Measurements from ENCODE around the gene TMEM198. TPM values are rescaled to one million over a fixed set of nuclear protein-coding genes. Genes with fewer than 3 reads are reported as not detected.

Gene TMEM198
- total and polyA plus RNA-seq, 9 of the 15 experiments (the other 6 are each of a cell fraction or from before 2014, with no cell fraction given), result 0.03 to 3.8 (median 1.0) TPM

GRCh38 chr2:219541611-219542180 is 2.1 kb upstream of the TMEM198 start:
- ATAC-seq (peak; percentile 64), DNase-seq (ENCODE audit: extremely low read depth in 1 of 4, low spot score in 3 of 4) (peak; percentile 63 to 86 (median 67)), FAIRE-seq (peak; percentile 84)
- Histone ChIP-seq H3K27me3 (ENCODE audit: control insufficient read depth in 2 of 2, insufficient read depth in 2 of 2, low read length in 2 of 2) (no peaks in the 10 kb centered on the region), H3K4me3 (peak overlapping the region; percentile 83), H3K9me3 (replicated peaks; ENCODE audit: control insufficient read depth, insufficient read depth, low read depth, low read length) (no peaks in the 10 kb centered on the region), H3K4me2 (ENCODE audit: insufficient read depth, low read length) (peak overlapping the region; percentile 75), H3K36me3 (ENCODE audit: control insufficient read depth, insufficient read depth, low read length) (peaks cover 35% of the 10 kb centered on the region; the same call in 2 of the 3 replicates), H3K4me1 (replicated peaks in 1 of 2; ENCODE audit: control insufficient read depth in 2 of 2, insufficient read depth in 2 of 2, low read length in 2 of 2) (peaks cover 0 to 68% of the 10 kb centered on the region in 2 experiments; a peak in 3 of 5 replicates), H3K27ac (ENCODE audit: extremely low read depth, low read depth, low read length) (no peak overlapping the region), H3K79me2 (ENCODE audit: control insufficient read depth, insufficient read depth, low read length) (peaks cover 17% of the 10 kb centered on the region), H2AFZ (ENCODE audit: low read depth, low read length) (peak overlapping the region; percentile 58; the same call in 1 of the 2 replicates), H4K20me1 (replicated peaks; ENCODE audit: control insufficient read depth, insufficient read depth, low read length) (peaks cover 14% of the 10 kb centered on the region; the same call in 1 of the 2 replicates), H3K9me1 (ENCODE audit: control insufficient read depth, insufficient read depth, low read length) (no peaks in the 10 kb centered on the region), H3K9ac (ENCODE audit: insufficient read depth in 1 of 2, low read depth in 2 of 2, low read length in 2 of 2) (peak overlapping the region in 1 of 2 experiments; percentile 73; a peak in 3 of 4 replicates)
- in situ Hi-C loops (cut with MboI), result loop anchor here (5.0 to 10.0 kb wide), 2 partner anchors 101 to 153 kb away; no protein-coding TSS in a partner anchor
- under 1% methylated on average over 31 of the region's 48 CpGs for WGBS (ENCODE audit: insufficient coverage, low coverage, missing lambda C conversion rate)
- ChIA-PET CTCF (ENCODE audit: low intra/inter-chr PET ratio) (interaction anchor here (0.6 to 3.8 kb wide), 7 partner anchors 60 to 183 kb away, joined by 3 to 80 read pairs (median 3); no protein-coding TSS in a partner anchor), POLR2A (interaction anchor here (0.6 to 1.0 kb wide), 4 partner anchors 12 to 148 kb away, joined by 3 to 4 read pairs (median 4); no protein-coding TSS in a partner anchor)
- no TSS peak for BruUV-seq (replicated peaks)
- intact Hi-C loops (cut with micrococcal nuclease), result loop anchor here (1.0 to 5.0 kb wide), 5 partner anchors 55 to 185 kb away; partner anchors contain the start of gene SLC4A3
- TF ChIP-seq NFATC3 (IDR thresholded peaks at IDR 0.05) (no peak), FOXA3 (CRISPR knock-in tag; conservative IDR thresholded peaks at IDR 0.05 in 1 of 2, IDR thresholded peaks at IDR 0.05 in 1 of 2) (no peak), ARID4B (CRISPR knock-in tag; IDR thresholded peaks at IDR 0.05) (0 out of 2 replicates have a peak, but pooled peaks have one; percentile 79), ARID1B (IDR thresholded peaks at IDR 0.05) (peak; percentile 44), CREM (IDR thresholded peaks at IDR 0.05; ENCODE audit: low read depth) (peak; percentile 87), ZNF512 (tag; IDR thresholded peaks at IDR 0.05) (no peak), BDP1 (IDR thresholded peaks at IDR 0.05; ENCODE audit: insufficient read depth, insufficient read length) (no peak), ZNF668 (CRISPR knock-in tag; IDR thresholded peaks at IDR 0.05) (no peak), MAFK (IDR thresholded peaks at IDR 0.05; ENCODE audit: low read length) (no peak), MECOM (CRISPR knock-in tag; IDR thresholded peaks at IDR 0.05) (no peak), EZH2 (IDR thresholded peaks at IDR 0.05; ENCODE audit: borderline replicate concordance, low read depth, low read length) (no peak), ADNP (tag; IDR thresholded peaks at IDR 0.05) (no peak), ARID2 (IDR thresholded peaks at IDR 0.05) (0 out of 2 replicates have a peak, but pooled peaks have one; percentile 40), RFX7 (CRISPR knock-in tag; IDR thresholded peaks at IDR 0.05) (no peak), DPF2 (IDR thresholded peaks at IDR 0.05) (no peak), MXI1 (IDR thresholded peaks at IDR 0.05; ENCODE audit: low read depth, low read length) (no peak), RBM25 (IDR thresholded peaks at IDR 0.05; ENCODE audit: low read depth, low read length, severe bottlenecking) (no peak), YBX1 (IDR thresholded peaks at IDR 0.05) (no peak)

Data from K562 (cell line).